Mononuclear cell (primary cell): Measurements from ENCODE around the gene CCDC124. TPM values are rescaled to one million over a fixed set of nuclear protein-coding genes. Genes with fewer than 3 reads are reported as not detected.
"Not testable (repeated sequence)": the region's sequence is repeated elsewhere in the genome, so short reads cannot be mapped to it uniquely, and the experiment has no call there.

ENCODE experiments used
- H3K27me3 ChIP-seq: 2 replicates; pipeline ENCODE4 v1.6.0; 2011; ENCODE audit warnings: low read length, control low read depth; ENCODE audit not compliant: insufficient read depth
- H3K4me1 ChIP-seq: 2 replicates; pipeline ENCODE4 v1.5.1; 2011; ENCODE audit warnings: mild to moderate bottlenecking, low read length, control low read depth; ENCODE audit not compliant: insufficient read depth
- H3K4me3 ChIP-seq: 2 replicates; pipeline ENCODE4 v1.5.1; 2011; ENCODE audit warnings: mild to moderate bottlenecking, low read length, moderate library complexity
- H3K9me3 ChIP-seq: 2 replicates; pipeline ENCODE4 v1.5.1; 2011; ENCODE audit warnings: low read depth, mild to moderate bottlenecking, control low read depth, low read length
- total RNA-seq: library from RNA; depleted of rRNA; stranded (reverse); fragments of >200 nt; gene quantifications from one replicate; pipeline ENCODE4 v1.2.3, GENCODE V29; 2012

The CCDC124 gene
- total RNA-seq, 1 donor, result 13.2 TPM

- H3K27me3 ChIP-seq, result no peaks in the 10 kb centered on the region
- no peak overlapping the region for H3K4me3 ChIP-seq
- peaks cover 12% of the 10 kb centered on the region for H3K4me1 ChIP-seq
- no peaks in the 10 kb centered on the region for H3K9me3 ChIP-seq
These were observed 48.8 kb downstream of the CCDC124 start for GRCh38 chr19:17981611-17982010.

GRCh38 chr19:17982430-17982829 is 49.6 kb downstream of the CCDC124 start:
- no peaks in the 10 kb centered on the region for H3K9me3 ChIP-seq
- no peak overlapping the region for H3K4me3 ChIP-seq
- peaks cover 12% of the 10 kb centered on the region for H3K4me1 ChIP-seq
- H3K27me3 ChIP-seq, result no peaks in the 10 kb centered on the region

- Histone ChIP-seq H3K4me1 (peaks cover 3% of the 10 kb centered on the region), H3K9me3 (no peaks in the 10 kb centered on the region), H3K4me3 (no peak overlapping the region), H3K27me3 (no peaks in the 10 kb centered on the region)
These were observed 52.4 kb downstream of the CCDC124 start for GRCh38 chr19:17985037-17985818.

- H3K27me3 ChIP-seq, H3K4me3 ChIP-seq, H3K9me3 ChIP-seq, H3K4me1 ChIP-seq: not testable (repeated sequence)
These were observed 53.8 kb downstream of the CCDC124 start for GRCh38 chr19:17986569-17986968.

- Histone ChIP-seq H3K9me3 (no peaks in the 10 kb centered on the region), H3K4me1 (no peaks in the 10 kb centered on the region), H3K27me3 (no peaks in the 10 kb centered on the region), H3K4me3 (no peak overlapping the region)
These were observed 55.3 kb downstream of the CCDC124 start for GRCh38 chr19:17988161-17988560.

GRCh38 chr19:17989425-17990094 is 56.7 kb downstream of the CCDC124 start:
- H3K4me3 ChIP-seq, result no peak overlapping the region
- no peaks in the 10 kb centered on the region for H3K4me1 ChIP-seq
- H3K27me3 ChIP-seq, result no peaks in the 10 kb centered on the region

GRCh38 chr19:17993076-17993813 is 60.4 kb downstream of the CCDC124 start:
- Histone ChIP-seq H3K4me1 (no peaks in the 10 kb centered on the region), H3K4me3 (no peak overlapping the region), H3K9me3 (no peaks in the 10 kb centered on the region), H3K27me3 (no peaks in the 10 kb centered on the region)

More at GRCh38 chr19:17989425-17990094, 56.7 kb downstream of the CCDC124 start:
- H3K9me3 ChIP-seq, result no peaks in the 10 kb centered on the region

Other genes starting within 250 kb of the CCDC124 start
- gene UNC13A, start 244.7 kb upstream of the CCDC124 start, total RNA-seq, result under 0.01 TPM
- 18.8 TPM for gene MAP1S, start 213.5 kb upstream of the CCDC124 start, total RNA-seq
- 24.1 TPM for gene FCHO1, start 181.5 kb upstream of the CCDC124 start, total RNA-seq
- 0.10 TPM for gene B3GNT3, start 137.9 kb upstream of the CCDC124 start, total RNA-seq
- 0.52 TPM for gene INSL3, start 111.5 kb upstream of the CCDC124 start, total RNA-seq
- 61.1 TPM for gene JAK3, start 85.0 kb upstream of the CCDC124 start, total RNA-seq
- gene RPL18A, start 73.1 kb upstream of the CCDC124 start, total RNA-seq, result 1,903 TPM
- gene SLC5A5, start 61.1 kb upstream of the CCDC124 start, total RNA-seq, result 0.21 TPM
- under 0.01 TPM for gene KCNN1, start 34.1 kb downstream of the CCDC124 start, total RNA-seq
- 123 TPM for gene ARRDC2, start 75.2 kb downstream of the CCDC124 start, total RNA-seq
- 26.9 TPM for gene IL12RB1, start 153.9 kb downstream of the CCDC124 start, total RNA-seq
- 6.7 TPM for gene MAST3, start 164.8 kb downstream of the CCDC124 start, total RNA-seq
- gene PIK3R2, start 220.1 kb downstream of the CCDC124 start, total RNA-seq, result 3.7 TPM
- 769 TPM for gene IFI30, start 240.8 kb downstream of the CCDC124 start, total RNA-seq